ENCODE data around the gene APOBR. TPM values are rescaled to one million over a fixed set of nuclear protein-coding genes. Genes with fewer than 3 reads are reported as not detected.
"Not testable (repeated sequence)": the region's sequence is repeated elsewhere in the genome, so short reads cannot be mapped to it uniquely, and the experiment has no call there.

Gene APOBR
- total and polyA plus RNA-seq, 2 experiments from 2014 or later, result 0.13 to 0.22 TPM

DNA sequence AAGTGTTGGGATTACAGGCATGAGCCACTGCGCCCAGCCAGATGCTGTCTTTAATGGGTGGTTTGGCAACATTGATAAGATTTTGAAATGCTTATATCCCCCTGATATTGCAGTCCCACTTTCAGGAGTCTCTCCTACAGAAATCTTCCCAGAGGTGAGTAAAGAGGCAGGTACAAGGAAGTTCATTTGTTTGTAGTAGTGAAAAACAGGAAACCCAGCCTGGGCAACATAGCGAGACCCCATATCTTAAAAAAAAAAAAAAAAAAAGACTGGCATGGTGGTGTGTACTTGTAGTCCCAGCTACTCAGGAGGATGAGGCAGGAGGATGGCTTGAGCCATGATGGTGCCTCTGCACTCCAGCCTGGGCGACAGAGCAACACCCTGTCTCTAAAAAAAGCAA lies 50.6 kb downstream of the APOBR start:
- 89% methylated on average over 3 of the region's 3 CpGs for WGBS (ENCODE audit: low lambda C conversion rate, missing lambda C conversion rate)
- no peak overlapping the region for H3K4me3 ChIP-seq

GRCh38 chr16:28545964-28546363 lies 51.5 kb downstream of the APOBR start:
- not testable (repeated sequence) for H3K9me3 ChIP-seq (ENCODE audit: low read depth); H3K79me2 ChIP-seq; DNase-seq (ENCODE audit: low spot score); H3K4me2 ChIP-seq; H3K9me2 ChIP-seq (replicated peaks; ENCODE audit: insufficient read depth); H3K36me3 ChIP-seq (replicated peaks; ENCODE audit: insufficient read depth, low read depth); H2AFZ ChIP-seq; H3K27me3 ChIP-seq; H4K20me1 ChIP-seq (ENCODE audit: insufficient read depth, poor library complexity, severe bottlenecking); H3K4me1 ChIP-seq (ENCODE audit: insufficient read depth); H3K4me3 ChIP-seq; H3K27ac ChIP-seq
- 94% methylated on average over 6 of the region's 7 CpGs for WGBS (ENCODE audit: low lambda C conversion rate, missing lambda C conversion rate)

More for the DNA sequence above, 50.6 kb downstream of the APOBR start:
- Histone ChIP-seq H2AFZ (no peak overlapping the region), H3K4me2 (no peak overlapping the region), H3K9me2 (replicated peaks; ENCODE audit: insufficient read depth) (no peaks in the 10 kb centered on the region), H3K27ac (no peak overlapping the region), H4K20me1 (ENCODE audit: insufficient read depth, poor library complexity, severe bottlenecking) (no peaks in the 10 kb centered on the region), H3K4me1 (ENCODE audit: insufficient read depth) (no peaks in the 10 kb centered on the region), H3K9me3 (ENCODE audit: low read depth) (no peaks in the 10 kb centered on the region), H3K79me2 (no peaks in the 10 kb centered on the region), H3K27me3 (no peaks in the 10 kb centered on the region), H3K36me3 (replicated peaks; ENCODE audit: insufficient read depth, low read depth) (no peaks in the 10 kb centered on the region)
- DNase-seq (ENCODE audit: low spot score), result no peak
- TF ChIP-seq EZH2phosphoT487 (IDR thresholded peaks at IDR 0.05; ENCODE audit: low read depth, severe bottlenecking, unreplicated experiment) (no peak), EZH2 (IDR thresholded peaks at IDR 0.05; ENCODE audit: borderline replicate concordance) (no peak), CTCF (IDR thresholded peaks at IDR 0.05; ENCODE audit: poor library complexity) (no peak)

DNA sequence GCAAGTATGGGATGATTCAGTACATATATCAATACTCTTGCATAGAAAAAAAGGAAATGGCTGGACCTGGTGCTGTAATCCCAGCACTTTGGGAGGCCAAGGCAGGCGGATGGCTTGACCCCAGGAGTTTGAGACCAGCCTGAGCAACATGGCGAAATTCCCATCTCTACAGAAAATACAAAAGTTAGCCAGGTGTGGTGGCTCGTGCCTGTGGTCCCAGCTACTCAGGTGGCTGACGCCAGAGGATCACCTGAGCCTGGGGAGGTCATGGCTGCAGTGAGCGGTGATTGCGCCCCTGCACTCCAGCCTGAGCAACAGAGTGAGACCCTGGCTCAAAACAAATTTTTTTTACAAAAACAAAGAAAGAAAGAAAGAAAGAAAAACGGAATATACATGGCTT lies 52.2 kb downstream of the APOBR start:
- Histone ChIP-seq H3K79me2 (no peaks in the 10 kb centered on the region), H3K9me2 (replicated peaks; ENCODE audit: insufficient read depth) (no peaks in the 10 kb centered on the region), H3K4me2 (no peak overlapping the region), H3K9me3 (ENCODE audit: low read depth) (no peaks in the 10 kb centered on the region), H2AFZ (no peak overlapping the region), H3K4me1 (ENCODE audit: insufficient read depth) (no peaks in the 10 kb centered on the region), H3K27me3 (no peaks in the 10 kb centered on the region), H3K27ac (no peak overlapping the region), H3K4me3 (no peak overlapping the region), H3K36me3 (replicated peaks; ENCODE audit: insufficient read depth, low read depth) (no peaks in the 10 kb centered on the region), H4K20me1 (ENCODE audit: insufficient read depth, poor library complexity, severe bottlenecking) (no peaks in the 10 kb centered on the region)
- 84% methylated on average over 7 of the region's 7 CpGs for WGBS (ENCODE audit: low lambda C conversion rate, missing lambda C conversion rate)
- no peak for DNase-seq (ENCODE audit: low spot score)
- TF ChIP-seq CTCF (IDR thresholded peaks at IDR 0.05; ENCODE audit: poor library complexity) (no peak), EZH2phosphoT487 (IDR thresholded peaks at IDR 0.05; ENCODE audit: low read depth, severe bottlenecking, unreplicated experiment) (no peak)

DNA sequence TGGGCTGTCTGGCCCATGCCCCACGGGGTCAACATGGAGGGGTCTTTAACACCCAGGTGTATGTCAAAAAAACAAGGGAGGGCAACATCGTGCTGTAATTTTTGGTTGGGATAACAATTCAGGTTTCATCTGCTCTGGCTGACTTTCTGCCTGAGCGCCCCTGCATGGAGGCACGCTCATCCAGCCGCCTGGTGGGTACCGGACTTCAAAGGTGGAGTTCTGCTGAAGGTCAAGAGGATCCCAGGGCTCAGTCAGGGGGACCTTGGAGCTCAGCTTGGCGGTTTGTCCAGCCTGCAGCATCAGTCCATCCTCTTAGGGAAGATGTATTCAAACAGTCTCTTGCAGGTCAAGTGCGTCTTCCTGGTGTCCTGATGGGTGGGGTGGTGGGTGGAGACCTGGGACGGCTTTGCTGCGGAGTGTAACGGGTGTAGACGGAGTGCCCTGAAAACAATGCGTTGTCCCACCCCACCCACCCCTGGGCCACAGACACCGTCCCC lies 53.9 kb downstream of the APOBR start:
- no peaks in the 10 kb centered on the region for H4K20me1 ChIP-seq (ENCODE audit: insufficient read depth, poor library complexity, severe bottlenecking)
- H3K36me3 ChIP-seq (replicated peaks; ENCODE audit: insufficient read depth, low read depth), result no peaks in the 10 kb centered on the region
- no peaks in the 10 kb centered on the region for H3K9me3 ChIP-seq (ENCODE audit: low read depth)
- no peaks in the 10 kb centered on the region for H3K27me3 ChIP-seq
- no peaks in the 10 kb centered on the region for H3K79me2 ChIP-seq
- TF ChIP-seq EZH2 (IDR thresholded peaks at IDR 0.05; ENCODE audit: borderline replicate concordance) (no peak), EZH2phosphoT487 (IDR thresholded peaks at IDR 0.05; ENCODE audit: low read depth, severe bottlenecking, unreplicated experiment) (no peak), CTCF (IDR thresholded peaks at IDR 0.05; ENCODE audit: poor library complexity) (no peak)
- 90% methylated on average over 12 of the region's 14 CpGs for WGBS (ENCODE audit: low lambda C conversion rate, missing lambda C conversion rate)
- DNase-seq (ENCODE audit: low spot score), result no peak
- H3K27ac ChIP-seq, result no peak overlapping the region
- no peak overlapping the region for H3K4me3 ChIP-seq
- no peak overlapping the region for H2AFZ ChIP-seq
- no peaks in the 10 kb centered on the region for H3K4me1 ChIP-seq (ENCODE audit: insufficient read depth)
- H3K9me2 ChIP-seq (replicated peaks; ENCODE audit: insufficient read depth), result no peaks in the 10 kb centered on the region
- H3K4me2 ChIP-seq, result no peak overlapping the region

Other genes with a start within 250 kb of the APOBR start
- gene SBK1, start 202.1 kb upstream of the APOBR start, total RNA-seq, result 1.8 and 4.2 TPM in 2 replicates
- 9.7 and 10.8 TPM in 2 replicates for gene SBK1, start 202.1 kb upstream of the APOBR start, polyA plus RNA-seq
- gene NPIPB6, start 131.1 kb upstream of the APOBR start, total RNA-seq, result 1.9 and 2.2 TPM in 2 replicates
- 0.69 and 2.0 TPM in 2 replicates for gene NPIPB6, start 131.1 kb upstream of the APOBR start, polyA plus RNA-seq
- gene EIF3CL, start 90.8 kb upstream of the APOBR start, total RNA-seq, result 64.6 and 108 TPM in 2 replicates
- 2.3 TPM in 1 of 2 replicates, not detected in the other for gene EIF3CL, start 90.8 kb upstream of the APOBR start, polyA plus RNA-seq
- gene NPIPB7, start 22.3 kb upstream of the APOBR start, total RNA-seq, result not detected in 2 replicates
- not detected in 2 replicates for gene NPIPB7, start 22.3 kb upstream of the APOBR start, polyA plus RNA-seq
- gene CLN3, start 2.6 kb upstream of the APOBR start, total RNA-seq, result 43.4 and 62.1 TPM in 2 replicates
- gene CLN3, start 2.6 kb upstream of the APOBR start, polyA plus RNA-seq, result 94.1 and 102 TPM in 2 replicates
- not detected in 2 replicates for gene IL27, start 12.2 kb downstream of the APOBR start, total RNA-seq
- not detected in 2 replicates for gene IL27, start 12.2 kb downstream of the APOBR start, polyA plus RNA-seq
- gene NUPR1, start 44.3 kb downstream of the APOBR start, total RNA-seq, result 18.0 and 18.3 TPM in 2 replicates
- gene NUPR1, start 44.3 kb downstream of the APOBR start, polyA plus RNA-seq, result 118 and 130 TPM in 2 replicates
- 12.7 and 12.8 TPM in 2 replicates for gene SGF29, start 59.3 kb downstream of the APOBR start, total RNA-seq
- 14.1 and 17.1 TPM in 2 replicates for gene SGF29, start 59.3 kb downstream of the APOBR start, polyA plus RNA-seq
- gene SULT1A2, start 102.4 kb downstream of the APOBR start, total RNA-seq, result 0.60 and 1.8 TPM in 2 replicates
- 3.6 and 4.5 TPM in 2 replicates for gene SULT1A2, start 102.4 kb downstream of the APOBR start, polyA plus RNA-seq
- gene SULT1A1, start 115.4 kb downstream of the APOBR start, total RNA-seq, result 15.0 and 15.5 TPM in 2 replicates
- 18.8 and 19.5 TPM in 2 replicates for gene SULT1A1, start 115.4 kb downstream of the APOBR start, polyA plus RNA-seq
- not detected in 2 replicates for gene NPIPB8, start 143.4 kb downstream of the APOBR start, total RNA-seq
- 0.47 TPM in 1 of 2 replicates, not detected in the other for gene NPIPB8, start 143.4 kb downstream of the APOBR start, polyA plus RNA-seq
- gene EIF3C, start 216.8 kb downstream of the APOBR start, total RNA-seq, result 130 and 170 TPM in 2 replicates
- 439 and 441 TPM in 2 replicates for gene EIF3C, start 216.8 kb downstream of the APOBR start, polyA plus RNA-seq